Measurements from ENCODE around the gene GALNT17. TPM values are rescaled to one million over a fixed set of nuclear protein-coding genes. Genes with fewer than 3 reads are reported as not detected.

GALNT17 gene
- total RNA-seq, 1 experiment from 2014 or later: not detected

DNA sequence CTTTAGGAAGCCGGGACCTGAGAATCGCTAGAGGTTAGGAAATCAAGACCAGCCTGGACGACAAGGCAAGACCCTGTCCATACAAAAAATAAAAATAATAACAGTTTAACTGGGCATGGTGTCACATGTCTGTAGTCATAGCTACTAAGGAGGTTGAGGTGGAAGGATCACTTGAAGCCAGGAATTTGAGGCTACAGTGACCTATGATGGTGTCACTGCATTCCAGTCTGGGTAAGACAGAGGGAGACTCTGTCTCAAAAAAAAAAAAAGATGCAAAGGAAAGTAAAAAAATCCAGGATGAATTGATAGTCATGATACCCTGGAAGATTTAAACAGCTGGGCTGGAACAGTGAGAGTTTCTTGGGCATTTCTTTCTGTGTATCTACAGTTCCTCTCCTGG is 463.2 kb downstream of the GALNT17 start:
- TF ChIP-seq, protein P1, sequence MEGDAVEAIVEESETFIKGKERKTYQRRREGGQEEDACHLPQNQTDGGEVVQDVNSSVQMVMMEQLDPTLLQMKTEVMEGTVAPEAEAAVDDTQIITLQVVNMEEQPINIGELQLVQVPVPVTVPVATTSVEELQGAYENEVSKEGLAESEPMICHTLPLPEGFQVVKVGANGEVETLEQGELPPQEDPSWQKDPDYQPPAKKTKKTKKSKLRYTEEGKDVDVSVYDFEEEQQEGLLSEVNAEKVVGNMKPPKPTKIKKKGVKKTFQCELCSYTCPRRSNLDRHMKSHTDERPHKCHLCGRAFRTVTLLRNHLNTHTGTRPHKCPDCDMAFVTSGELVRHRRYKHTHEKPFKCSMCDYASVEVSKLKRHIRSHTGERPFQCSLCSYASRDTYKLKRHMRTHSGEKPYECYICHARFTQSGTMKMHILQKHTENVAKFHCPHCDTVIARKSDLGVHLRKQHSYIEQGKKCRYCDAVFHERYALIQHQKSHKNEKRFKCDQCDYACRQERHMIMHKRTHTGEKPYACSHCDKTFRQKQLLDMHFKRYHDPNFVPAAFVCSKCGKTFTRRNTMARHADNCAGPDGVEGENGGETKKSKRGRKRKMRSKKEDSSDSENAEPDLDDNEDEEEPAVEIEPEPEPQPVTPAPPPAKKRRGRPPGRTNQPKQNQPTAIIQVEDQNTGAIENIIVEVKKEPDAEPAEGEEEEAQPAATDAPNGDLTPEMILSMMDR (IDR thresholded peaks at IDR 0.05; ENCODE audit: unreplicated experiment): no peak
- peaks cover 4% of the 10 kb centered on the region for H3K4me1 Mint-ChIP-seq (ENCODE audit: insufficient read depth, unreplicated experiment)
- H3K9me3 Mint-ChIP-seq (ENCODE audit: unreplicated experiment): peaks cover 25% of the 10 kb centered on the region
- H3K36me3 Mint-ChIP-seq (ENCODE audit: insufficient read depth, unreplicated experiment): no peaks in the 10 kb centered on the region
- intact Hi-C loops (cut with micrococcal nuclease): no loop called here
- no TSS peak for BruUV-seq (replicated peaks)
- H3K27ac Mint-ChIP-seq (ENCODE audit: low read depth, unreplicated experiment): no peak overlapping the region
- POLR2A ChIA-PET: no interaction called here
- H3K27me3 Mint-ChIP-seq (ENCODE audit: insufficient read depth, unreplicated experiment): no peaks in the 10 kb centered on the region
- CTCF ChIA-PET: interaction anchor here (0.7 kb wide), 1 partner anchor 372 kb away, joined by 4 read pairs; no protein-coding TSS in a partner anchor
- H3K4me3 Mint-ChIP-seq (ENCODE audit: unreplicated experiment): no peak overlapping the region
- no peak for DNase-seq (ENCODE audit: unreplicated experiment)

DNA sequence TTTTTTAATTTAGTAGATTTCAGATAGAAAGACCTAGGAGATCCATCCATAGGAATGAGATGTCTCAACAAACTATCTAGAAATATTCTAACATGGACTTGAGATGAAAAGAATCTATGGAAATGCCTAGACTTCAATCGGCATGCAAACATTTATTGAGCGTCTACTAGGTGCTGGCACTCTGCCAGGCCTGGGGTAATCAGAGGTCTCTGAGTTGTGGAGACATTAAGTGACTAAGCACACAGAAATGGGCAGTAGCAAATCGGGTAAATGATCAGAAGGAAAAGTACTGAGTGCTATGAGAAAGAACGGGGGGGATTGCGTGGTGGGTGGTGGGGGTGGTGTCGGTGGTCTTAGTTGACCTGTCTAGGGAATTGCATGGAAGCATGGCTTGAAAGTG is 466.6 kb downstream of the GALNT17 start:
- no peak for DNase-seq (ENCODE audit: unreplicated experiment)
- no peak overlapping the region for H3K4me3 Mint-ChIP-seq (ENCODE audit: unreplicated experiment)
- no peak overlapping the region for H3K27ac Mint-ChIP-seq (ENCODE audit: low read depth, unreplicated experiment)
- peaks cover 28% of the 10 kb centered on the region for H3K9me3 Mint-ChIP-seq (ENCODE audit: unreplicated experiment)
- ChIA-PET CTCF (no interaction called here), POLR2A (no interaction called here)
- no TSS peak for BruUV-seq (replicated peaks)
- intact Hi-C loops (cut with micrococcal nuclease): no loop called here
- TF ChIP-seq, protein P1 (IDR thresholded peaks at IDR 0.05; ENCODE audit: unreplicated experiment): no peak
- peaks cover 4% of the 10 kb centered on the region for H3K4me1 Mint-ChIP-seq (ENCODE audit: insufficient read depth, unreplicated experiment)
- H3K27me3 Mint-ChIP-seq (ENCODE audit: insufficient read depth, unreplicated experiment): no peaks in the 10 kb centered on the region
- no peaks in the 10 kb centered on the region for H3K36me3 Mint-ChIP-seq (ENCODE audit: insufficient read depth, unreplicated experiment)

DNA sequence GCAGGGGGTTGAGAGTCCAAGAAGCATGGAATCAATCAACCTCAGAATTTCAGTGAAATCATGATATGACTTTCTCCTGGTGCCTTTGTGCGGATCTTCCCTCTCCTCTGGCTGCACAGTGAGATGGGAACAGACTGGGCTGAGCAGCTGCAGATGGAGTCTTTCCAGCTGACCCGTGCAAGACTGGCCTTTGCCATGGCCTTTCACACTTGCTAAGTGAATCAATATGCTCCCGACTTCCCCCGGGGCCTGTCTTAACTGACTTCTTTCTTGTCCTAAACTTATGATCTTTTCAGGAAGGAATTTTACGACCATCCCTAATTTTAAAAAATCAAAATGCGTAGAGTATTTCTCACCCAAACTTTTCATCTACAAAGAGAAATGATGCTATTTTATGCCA is 469.9 kb downstream of the GALNT17 start:
- Mint-ChIP-seq H3K27me3 (ENCODE audit: insufficient read depth, unreplicated experiment) (no peaks in the 10 kb centered on the region), H3K9me3 (ENCODE audit: unreplicated experiment) (peaks cover 22% of the 10 kb centered on the region), H3K4me3 (ENCODE audit: unreplicated experiment) (no peak overlapping the region), H3K27ac (ENCODE audit: low read depth, unreplicated experiment) (no peak overlapping the region), H3K36me3 (ENCODE audit: insufficient read depth, unreplicated experiment) (no peaks in the 10 kb centered on the region), H3K4me1 (ENCODE audit: insufficient read depth, unreplicated experiment) (no peaks in the 10 kb centered on the region)
- intact Hi-C loops (cut with micrococcal nuclease): no loop called here
- TF ChIP-seq, protein P1 (IDR thresholded peaks at IDR 0.05; ENCODE audit: unreplicated experiment): no peak
- no TSS peak for BruUV-seq (replicated peaks)
- DNase-seq (ENCODE audit: unreplicated experiment): no peak
- ChIA-PET POLR2A (no interaction called here), CTCF (interaction anchor here (1.1 kb wide), 1 partner anchor 9 kb away, joined by 5 read pairs; no protein-coding TSS in a partner anchor)

DNA sequence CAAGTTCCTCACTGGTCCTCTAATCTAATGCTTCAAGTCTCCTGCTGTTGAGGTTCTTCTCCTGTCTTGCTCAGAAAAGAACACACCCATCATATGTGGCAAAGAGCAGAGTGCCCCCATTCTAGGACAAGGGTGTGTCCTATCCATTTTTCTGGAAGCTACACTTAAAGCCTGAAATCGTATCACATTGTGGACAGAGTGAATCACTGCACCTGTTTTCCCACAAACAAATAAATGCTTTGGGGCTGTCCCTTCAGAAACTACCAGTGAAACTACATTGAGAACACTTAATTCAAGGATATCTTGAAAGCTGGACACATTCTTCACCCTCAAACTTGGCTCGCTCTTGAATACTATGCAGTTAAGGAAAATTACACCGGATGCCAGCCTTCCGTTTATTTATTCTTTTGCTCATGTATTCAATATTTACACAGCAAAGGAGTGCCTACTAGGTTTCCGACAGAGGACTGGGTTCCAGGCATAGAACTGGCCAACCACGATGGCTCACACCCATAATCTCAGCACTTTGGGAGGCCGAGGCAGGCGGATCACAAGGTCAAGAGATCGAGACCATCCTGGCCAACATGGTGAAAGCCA is 473.0 kb downstream of the GALNT17 start:
- TF ChIP-seq, protein P1 (IDR thresholded peaks at IDR 0.05; ENCODE audit: unreplicated experiment): no peak
- no peak for DNase-seq (ENCODE audit: unreplicated experiment)
- no TSS peak for BruUV-seq (replicated peaks)
- intact Hi-C loops (cut with micrococcal nuclease): no loop called here
- no peak overlapping the region for H3K4me3 Mint-ChIP-seq (ENCODE audit: unreplicated experiment)
- no peaks in the 10 kb centered on the region for H3K4me1 Mint-ChIP-seq (ENCODE audit: insufficient read depth, unreplicated experiment)
- H3K27ac Mint-ChIP-seq (ENCODE audit: low read depth, unreplicated experiment): no peak overlapping the region
- ChIA-PET POLR2A (no interaction called here), CTCF (interaction anchor here (0.6 kb wide), 1 partner anchor 288 kb away, joined by 3 read pairs; no protein-coding TSS in a partner anchor)
- H3K36me3 Mint-ChIP-seq (ENCODE audit: insufficient read depth, unreplicated experiment): no peaks in the 10 kb centered on the region
- peaks cover 23% of the 10 kb centered on the region for H3K9me3 Mint-ChIP-seq (ENCODE audit: unreplicated experiment)
- no peaks in the 10 kb centered on the region for H3K27me3 Mint-ChIP-seq (ENCODE audit: insufficient read depth, unreplicated experiment)

Measured in MCF 10A (cell line).